GM12801 (cell line): ENCODE data around the gene ATP8B4.

Experiments used
- TF ChIP-seq, protein P1 (sequence below): IDR thresholded peaks from one replicate; pipeline ENCODE4 v1.5.1; 2011; ENCODE audit warnings: control low read depth; ENCODE audit not compliant: insufficient read length; ENCODE audit errors: extremely low read depth

The ATP8B4 gene

DNA sequence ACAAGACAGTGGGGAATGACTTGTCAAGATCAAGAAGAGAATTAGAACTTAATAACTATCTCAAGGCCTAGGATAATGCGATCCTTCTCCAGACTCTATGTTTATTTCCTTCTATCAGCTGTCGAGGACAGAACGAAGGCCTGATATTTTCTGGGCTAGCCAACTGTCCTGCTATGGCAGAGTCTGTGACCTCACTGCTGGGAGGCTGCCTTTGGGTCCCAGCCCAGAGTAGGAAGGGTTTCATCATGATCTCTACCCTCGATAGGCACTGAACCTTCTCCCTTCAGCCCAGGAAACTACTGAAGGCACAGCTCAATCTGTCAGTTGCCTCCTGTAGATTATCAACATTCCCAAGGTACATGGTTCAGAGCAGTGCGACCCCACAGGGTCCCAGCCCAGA is 237.2 kb downstream of the ATP8B4 start:
- TF ChIP-seq, protein P1, sequence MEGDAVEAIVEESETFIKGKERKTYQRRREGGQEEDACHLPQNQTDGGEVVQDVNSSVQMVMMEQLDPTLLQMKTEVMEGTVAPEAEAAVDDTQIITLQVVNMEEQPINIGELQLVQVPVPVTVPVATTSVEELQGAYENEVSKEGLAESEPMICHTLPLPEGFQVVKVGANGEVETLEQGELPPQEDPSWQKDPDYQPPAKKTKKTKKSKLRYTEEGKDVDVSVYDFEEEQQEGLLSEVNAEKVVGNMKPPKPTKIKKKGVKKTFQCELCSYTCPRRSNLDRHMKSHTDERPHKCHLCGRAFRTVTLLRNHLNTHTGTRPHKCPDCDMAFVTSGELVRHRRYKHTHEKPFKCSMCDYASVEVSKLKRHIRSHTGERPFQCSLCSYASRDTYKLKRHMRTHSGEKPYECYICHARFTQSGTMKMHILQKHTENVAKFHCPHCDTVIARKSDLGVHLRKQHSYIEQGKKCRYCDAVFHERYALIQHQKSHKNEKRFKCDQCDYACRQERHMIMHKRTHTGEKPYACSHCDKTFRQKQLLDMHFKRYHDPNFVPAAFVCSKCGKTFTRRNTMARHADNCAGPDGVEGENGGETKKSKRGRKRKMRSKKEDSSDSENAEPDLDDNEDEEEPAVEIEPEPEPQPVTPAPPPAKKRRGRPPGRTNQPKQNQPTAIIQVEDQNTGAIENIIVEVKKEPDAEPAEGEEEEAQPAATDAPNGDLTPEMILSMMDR, result no peak

DNA sequence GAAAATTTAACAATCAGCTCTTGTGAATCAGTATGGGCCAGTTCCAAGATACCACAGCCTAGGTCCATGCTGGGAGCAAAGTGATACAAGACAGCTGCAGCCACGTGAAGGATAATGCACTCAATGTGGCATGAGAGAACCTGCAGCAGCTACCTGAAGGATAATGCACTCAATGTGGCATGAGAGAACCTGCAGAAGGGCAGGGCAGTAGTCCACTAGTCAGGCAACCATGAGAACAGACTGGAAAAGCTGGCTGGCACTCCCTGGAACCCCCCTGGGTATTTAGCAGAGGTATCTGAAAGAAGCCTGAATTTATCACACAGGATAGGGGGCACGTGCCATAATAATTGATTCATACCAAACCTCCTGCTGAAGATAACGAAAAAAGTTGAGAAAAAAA is 237.6 kb downstream of the ATP8B4 start:
- TF ChIP-seq, protein P1, result no peak

DNA sequence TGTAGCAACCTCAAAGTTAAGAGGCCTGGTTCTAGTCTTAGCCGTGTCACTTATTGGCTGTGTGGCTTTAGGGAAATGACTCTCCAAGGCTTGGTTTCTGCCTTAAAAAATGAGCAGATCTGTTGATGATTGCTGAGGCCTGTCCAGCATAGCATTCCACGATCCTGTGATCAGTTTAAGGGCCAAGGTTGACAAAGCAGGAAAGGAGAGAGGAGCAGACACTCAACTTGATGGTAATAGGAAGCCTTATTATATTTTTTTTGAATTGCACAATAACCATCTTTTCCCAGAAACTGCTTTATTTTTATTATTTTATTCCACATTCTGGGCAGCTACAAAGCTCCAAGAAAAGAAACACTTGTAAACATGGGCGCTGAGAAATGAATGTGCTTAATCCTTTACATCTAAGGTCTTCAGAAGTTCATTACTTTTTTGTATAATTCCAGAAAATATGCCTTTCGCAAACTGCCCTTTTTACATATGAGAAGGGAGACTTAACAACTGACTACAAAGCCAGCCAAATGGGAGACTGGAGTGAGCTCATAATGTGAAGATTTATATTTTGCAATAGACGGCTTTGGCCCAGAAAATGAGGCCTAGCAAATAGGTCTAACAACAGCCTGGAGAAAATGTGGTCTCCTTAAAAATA is 241.0 kb downstream of the ATP8B4 start:
- TF ChIP-seq, protein P1, result no peak

DNA sequence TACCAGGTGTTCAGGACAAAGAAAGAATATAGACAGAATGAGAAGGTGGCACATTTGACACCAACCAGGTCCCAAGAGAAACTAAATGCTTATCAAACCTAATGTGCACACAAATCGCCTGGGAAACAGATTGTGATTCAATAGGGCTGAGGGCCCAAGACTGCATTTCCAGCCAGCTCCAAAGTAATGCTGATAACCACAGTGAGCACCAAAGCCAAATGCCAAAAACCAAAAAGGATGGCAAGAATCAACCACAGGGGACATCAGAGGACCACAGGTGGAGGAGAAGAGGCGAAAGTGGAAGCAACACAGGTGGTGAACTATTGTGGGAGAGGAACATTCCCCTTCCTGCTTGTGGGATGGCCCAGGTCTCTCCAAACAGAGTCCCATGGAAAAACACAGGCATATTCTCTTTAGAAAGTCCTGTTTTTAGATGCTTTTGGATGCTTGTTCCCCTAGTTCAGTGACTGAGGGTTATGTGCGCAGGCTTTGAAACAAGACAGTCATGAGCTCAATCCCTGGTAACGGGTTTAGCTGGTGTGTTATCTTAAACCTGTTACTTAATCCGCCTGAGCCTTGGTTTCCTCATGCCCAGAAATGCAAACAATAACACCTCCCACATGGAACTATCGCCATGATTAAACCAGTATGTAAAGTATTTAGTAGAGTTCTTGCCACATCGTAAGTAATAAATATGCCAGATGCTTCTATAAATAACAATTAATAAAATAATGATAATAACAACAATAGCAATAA is 241.7 kb downstream of the ATP8B4 start:
- TF ChIP-seq, protein P1, result no peak

DNA sequence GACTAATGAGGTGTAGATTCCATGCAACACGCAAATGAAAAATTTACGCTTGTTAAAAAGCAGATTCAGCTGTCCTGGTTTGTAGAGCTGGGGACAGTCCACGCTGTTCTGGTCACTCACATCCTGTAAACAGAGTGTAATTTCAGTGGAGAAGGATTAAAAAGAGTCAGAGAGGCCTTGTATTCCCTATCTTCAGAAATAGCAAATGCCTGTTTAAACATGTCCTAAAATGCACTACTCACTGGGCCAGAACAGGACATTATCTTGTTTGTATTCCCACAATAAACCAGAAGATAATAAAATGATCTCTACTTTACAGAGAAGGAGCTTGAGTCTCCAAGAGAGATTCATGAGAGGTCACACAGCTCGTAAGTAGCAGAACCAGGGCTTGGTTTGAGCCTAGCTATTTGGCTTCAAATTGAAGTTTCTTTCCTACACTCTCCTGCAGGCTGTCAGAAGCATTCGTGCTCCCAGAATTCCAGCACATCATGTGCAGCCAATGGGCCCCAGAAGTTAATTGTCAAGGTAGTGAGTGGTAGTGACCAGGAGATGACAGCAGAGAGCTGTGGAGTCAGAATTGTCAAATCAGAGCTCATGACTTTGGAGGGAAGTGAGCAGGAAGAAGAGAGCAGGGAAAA is 242.5 kb downstream of the ATP8B4 start:
- TF ChIP-seq, protein P1, result no peak

DNA sequence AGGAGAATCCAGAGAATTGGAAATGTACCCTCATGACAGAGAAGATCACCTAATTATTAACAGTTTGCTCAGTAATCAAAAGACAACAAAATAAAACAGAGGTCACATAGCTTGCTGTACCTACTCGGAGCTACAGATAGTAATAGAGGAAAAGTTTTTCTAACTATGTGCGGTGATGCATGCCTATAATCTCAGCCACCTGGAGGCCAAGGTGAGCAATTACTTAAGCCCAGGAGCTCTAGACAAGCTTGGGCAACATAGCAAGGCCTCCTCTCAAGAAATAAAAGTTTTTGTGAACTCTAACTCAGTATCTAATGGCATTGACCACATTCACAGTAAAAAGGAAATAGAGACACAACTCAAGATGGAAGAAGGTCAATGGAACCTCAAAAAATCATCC is 243.6 kb downstream of the ATP8B4 start:
- TF ChIP-seq, protein P1, result no peak

DNA sequence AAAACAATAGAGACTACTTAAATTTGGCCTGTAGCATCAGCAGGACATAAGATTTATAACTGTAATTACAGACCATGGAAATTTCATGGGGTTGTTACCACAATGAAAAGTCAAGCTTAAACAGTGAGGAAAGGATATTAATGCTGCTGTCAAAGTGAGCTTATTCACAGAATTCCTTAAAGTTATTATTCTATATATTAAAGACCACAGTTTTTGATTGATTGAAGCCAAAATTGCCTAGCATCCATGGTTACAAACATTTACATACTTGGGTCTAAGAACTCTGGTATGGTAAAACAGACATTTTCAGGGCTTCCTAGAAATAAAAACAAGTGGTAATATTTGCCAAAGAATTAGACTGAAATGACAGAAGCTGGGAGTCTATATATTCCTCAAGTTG is 248.6 kb downstream of the ATP8B4 start:
- TF ChIP-seq, protein P1, result no peak
